Subcutaneous abdominal adipose tissue (tissue), 5 donors: ENCODE results near the gene PRDM16.

Experiments used
- H3K27ac ChIP-seq: one replicate; pipeline ENCODE4 v1.7.0; 2013; ENCODE audit warnings: low read depth, mild to moderate bottlenecking, inconsistent platforms, low read length, moderate library complexity
- H3K27me3 ChIP-seq, 5 donors: one replicate each; pipeline ENCODE4 v1.7.0; 2013; ENCODE audit warnings: low read length in 5 of 5, inconsistent platforms in 1 of 5; ENCODE audit not compliant: control insufficient read depth in 5 of 5, insufficient read depth in 4 of 5
- H3K36me3 ChIP-seq, 5 donors: one replicate each; pipeline ENCODE4 v1.7.0; 2013; ENCODE audit warnings: low read length in 5 of 5; ENCODE audit not compliant: control insufficient read depth in 5 of 5, insufficient read depth in 5 of 5
- H3K4me1 ChIP-seq, 5 donors: one replicate each; pipeline ENCODE4 v1.7.0; 2013; ENCODE audit warnings: low read length in 5 of 5, mild to moderate bottlenecking in 3 of 5, moderate library complexity in 1 of 5; ENCODE audit not compliant: control insufficient read depth in 5 of 5, insufficient read depth in 5 of 5
- H3K4me3 ChIP-seq, 5 donors: one replicate each; pipeline ENCODE4 v1.7.0; 2013; ENCODE audit warnings: low read length in 5 of 5, low read depth in 1 of 5
- H3K9ac ChIP-seq, 5 donors: one replicate each; pipeline ENCODE4 v1.7.0; 2013; ENCODE audit warnings: low read length in 5 of 5, mild to moderate bottlenecking in 4 of 5, moderate library complexity in 3 of 5
- H3K9me3 ChIP-seq, 5 donors: one replicate each; pipeline ENCODE4 v1.7.0; 2013; ENCODE audit warnings: low read length in 5 of 5; ENCODE audit not compliant: control insufficient read depth in 5 of 5
- donor health status: healthy.
- donor health status: healthy.
- donor health status: healthy.
- donor health status: healthy.
- donor health status: healthy.

Gene PRDM16

GRCh38 chr1:3233031-3233430, 164.0 kb downstream of the PRDM16 start:
- no peaks in the 10 kb centered on the region for H3K4me1 ChIP-seq
- peaks cover 24 to 48% (median 46%) of the 10 kb centered on the region in 5 donors for H3K27me3 ChIP-seq
- no peaks in the 10 kb centered on the region for H3K9me3 ChIP-seq
- H3K4me3 ChIP-seq, result no peak overlapping the region
- H3K27ac ChIP-seq, result no peak overlapping the region
- H3K9ac ChIP-seq, result no peak overlapping the region
- no peaks in the 10 kb centered on the region for H3K36me3 ChIP-seq

GRCh38 chr1:3233551-3233950, 164.5 kb downstream of the PRDM16 start:
- Histone ChIP-seq H3K27ac (no peak overlapping the region), H3K36me3 (no peaks in the 10 kb centered on the region), H3K9ac (no peak overlapping the region), H3K27me3 (peaks cover 21 to 44% (median 41%) of the 10 kb centered on the region in 5 donors), H3K9me3 (peaks cover 0 to under 1% (median 0%) of the 10 kb centered on the region in 5 donors), H3K4me3 (no peak overlapping the region), H3K4me1 (no peaks in the 10 kb centered on the region)

- peaks cover 0 to 7% (median 4%) of the 10 kb centered on the region in 5 donors for H3K9me3 ChIP-seq
- no peaks in the 10 kb centered on the region for H3K4me1 ChIP-seq
- no peak overlapping the region for H3K4me3 ChIP-seq
- H3K27ac ChIP-seq, result no peak overlapping the region
- H3K27me3 ChIP-seq, result peaks cover 14 to 41% (median 36%) of the 10 kb centered on the region in 5 donors
- H3K36me3 ChIP-seq, result no peaks in the 10 kb centered on the region
- no peak overlapping the region for H3K9ac ChIP-seq
Observed at GRCh38 chr1:3234281-3234680, 165.3 kb downstream of the PRDM16 start.

- no peak overlapping the region for H3K27ac ChIP-seq
- H3K36me3 ChIP-seq, result no peaks in the 10 kb centered on the region
- H3K27me3 ChIP-seq, result peaks cover 14 to 39% (median 33%) of the 10 kb centered on the region in 5 donors
- no peaks in the 10 kb centered on the region for H3K4me1 ChIP-seq
- peaks cover 0 to 8% (median 4%) of the 10 kb centered on the region in 5 donors for H3K9me3 ChIP-seq
- H3K4me3 ChIP-seq, result no peak overlapping the region
- H3K9ac ChIP-seq, result no peak overlapping the region
Observed at GRCh38 chr1:3234956-3235355, 166.0 kb downstream of the PRDM16 start.

GRCh38 chr1:3235496-3235895, 166.5 kb downstream of the PRDM16 start:
- H3K9ac ChIP-seq, result no peak overlapping the region
- no peaks in the 10 kb centered on the region for H3K4me1 ChIP-seq
- peaks cover 14 to 33% (median 30%) of the 10 kb centered on the region in 5 donors for H3K27me3 ChIP-seq
- H3K27ac ChIP-seq, result no peak overlapping the region
- peaks cover 0 to 8% (median 4%) of the 10 kb centered on the region in 5 donors for H3K9me3 ChIP-seq
- no peaks in the 10 kb centered on the region for H3K36me3 ChIP-seq
- no peak overlapping the region for H3K4me3 ChIP-seq

GRCh38 chr1:3236361-3236760, 167.4 kb downstream of the PRDM16 start:
- H3K36me3 ChIP-seq, result no peaks in the 10 kb centered on the region
- no peaks in the 10 kb centered on the region for H3K4me1 ChIP-seq
- H3K4me3 ChIP-seq, result no peak overlapping the region
- peaks cover 13 to 29% (median 23%) of the 10 kb centered on the region in 5 donors for H3K27me3 ChIP-seq
- no peak overlapping the region for H3K27ac ChIP-seq
- H3K9me3 ChIP-seq, result peaks cover 0 to 8% (median 4%) of the 10 kb centered on the region in 5 donors
- no peak overlapping the region for H3K9ac ChIP-seq

GRCh38 chr1:3236955-3237354, 168.0 kb downstream of the PRDM16 start:
- Histone ChIP-seq H3K27me3 (peaks cover 9 to 32% (median 24%) of the 10 kb centered on the region in 5 donors), H3K27ac (no peak overlapping the region), H3K9ac (no peak overlapping the region), H3K4me1 (no peaks in the 10 kb centered on the region), H3K36me3 (no peaks in the 10 kb centered on the region), H3K9me3 (peaks cover 0 to 8% (median 4%) of the 10 kb centered on the region in 5 donors), H3K4me3 (no peak overlapping the region)

- Histone ChIP-seq H3K9ac (no peak overlapping the region), H3K9me3 (peaks cover 0 to 8% (median 4%) of the 10 kb centered on the region in 5 donors), H3K27ac (no peak overlapping the region), H3K4me3 (no peak overlapping the region), H3K27me3 (peaks cover 8 to 33% (median 27%) of the 10 kb centered on the region in 5 donors), H3K4me1 (no peaks in the 10 kb centered on the region), H3K36me3 (no peaks in the 10 kb centered on the region)
Observed at GRCh38 chr1:3237570-3237969, 168.6 kb downstream of the PRDM16 start.

- Histone ChIP-seq H3K4me1 (no peaks in the 10 kb centered on the region), H3K9me3 (peaks cover 0 to 8% (median 4%) of the 10 kb centered on the region in 5 donors), H3K9ac (no peak overlapping the region), H3K27me3 (peaks cover 6 to 32% (median 24%) of the 10 kb centered on the region in 5 donors), H3K36me3 (no peaks in the 10 kb centered on the region), H3K27ac (no peak overlapping the region), H3K4me3 (no peak overlapping the region)
Observed at GRCh38 chr1:3237994-3238702, 169.1 kb downstream of the PRDM16 start.

- Histone ChIP-seq H3K27me3 (peaks cover 9 to 36% (median 21%) of the 10 kb centered on the region in 5 donors), H3K9me3 (peaks cover 0 to 8% (median 4%) of the 10 kb centered on the region in 5 donors), H3K27ac (no peak overlapping the region), H3K4me3 (no peak overlapping the region), H3K36me3 (no peaks in the 10 kb centered on the region), H3K9ac (no peak overlapping the region), H3K4me1 (no peaks in the 10 kb centered on the region)
Observed at GRCh38 chr1:3238703-3239278, 169.8 kb downstream of the PRDM16 start.
